ENCODE measurements around the gene MECP2. TPM values are rescaled to one million over a fixed set of nuclear protein-coding genes. Genes with fewer than 3 reads are reported as not detected.
A peak's percentile ranks its signal among the peaks of the same experiment; 100 is the strongest.

MECP2 gene
- total RNA-seq, 2 donors from 2014 or later: 34.4 to 35.3 TPM

DNA sequence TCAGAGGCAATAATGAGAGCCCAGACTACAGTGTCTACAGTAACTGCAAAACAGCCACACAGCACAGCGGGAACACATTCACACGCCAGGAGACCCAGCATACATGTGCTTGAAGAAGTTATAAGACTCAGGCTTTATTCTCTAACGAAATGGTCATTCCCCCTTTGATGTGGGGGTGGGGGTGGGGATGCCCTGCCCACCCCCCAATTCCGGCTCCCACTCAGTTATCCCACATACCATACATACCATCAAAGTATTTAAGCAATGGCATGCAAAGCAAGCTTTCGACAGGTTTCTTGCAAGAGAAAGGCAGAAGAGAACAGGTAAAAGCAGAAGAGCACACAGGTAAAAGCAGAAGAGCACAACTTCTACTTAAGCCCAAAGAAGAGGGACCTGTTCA is 3.6 kb downstream of the MECP2 start:
- H3K27ac Mint-ChIP-seq: peak overlapping the region; percentile 23
- peak overlapping the region; percentile 32 for H3K4me3 Mint-ChIP-seq
- Histone ChIP-seq H3K4me3 (ENCODE audit: low read length) (peak overlapping the region; percentile 88), H3K9ac (ENCODE audit: extremely low read depth, low read length, poor library complexity, severe bottlenecking) (no peak overlapping the region), H3K4me1 (ENCODE audit: control insufficient read depth, insufficient read depth, low read length) (no peaks in the 10 kb centered on the region), H3K27ac (ENCODE audit: low read depth, low read length) (no peak overlapping the region), H3K36me3 (ENCODE audit: control insufficient read depth, insufficient read depth, low read length) (peaks cover 3% of the 10 kb centered on the region), H3K27me3 (ENCODE audit: control insufficient read depth, insufficient read depth, low read length, poor library complexity, severe bottlenecking) (no peaks in the 10 kb centered on the region), H3K9me3 (ENCODE audit: control insufficient read depth, low read length) (no peaks in the 10 kb centered on the region)
- no peaks in the 10 kb centered on the region for H3K27me3 Mint-ChIP-seq (ENCODE audit: insufficient read depth)
- peak; percentile 61 for DNase-seq
- H3K4me1 Mint-ChIP-seq: peaks cover 53% of the 10 kb centered on the region
- WGBS, 2 experiments (ENCODE audit: insufficient coverage in 1 of 2, insufficient read length in 1 of 2): 42 to 67% methylated on average over 1 of the region's 5 CpGs
- peaks cover 17% of the 10 kb centered on the region for H3K36me3 Mint-ChIP-seq (ENCODE audit: low read depth)
- H3K9me3 Mint-ChIP-seq: peaks cover 53% of the 10 kb centered on the region
- TF ChIP-seq, protein P1, sequence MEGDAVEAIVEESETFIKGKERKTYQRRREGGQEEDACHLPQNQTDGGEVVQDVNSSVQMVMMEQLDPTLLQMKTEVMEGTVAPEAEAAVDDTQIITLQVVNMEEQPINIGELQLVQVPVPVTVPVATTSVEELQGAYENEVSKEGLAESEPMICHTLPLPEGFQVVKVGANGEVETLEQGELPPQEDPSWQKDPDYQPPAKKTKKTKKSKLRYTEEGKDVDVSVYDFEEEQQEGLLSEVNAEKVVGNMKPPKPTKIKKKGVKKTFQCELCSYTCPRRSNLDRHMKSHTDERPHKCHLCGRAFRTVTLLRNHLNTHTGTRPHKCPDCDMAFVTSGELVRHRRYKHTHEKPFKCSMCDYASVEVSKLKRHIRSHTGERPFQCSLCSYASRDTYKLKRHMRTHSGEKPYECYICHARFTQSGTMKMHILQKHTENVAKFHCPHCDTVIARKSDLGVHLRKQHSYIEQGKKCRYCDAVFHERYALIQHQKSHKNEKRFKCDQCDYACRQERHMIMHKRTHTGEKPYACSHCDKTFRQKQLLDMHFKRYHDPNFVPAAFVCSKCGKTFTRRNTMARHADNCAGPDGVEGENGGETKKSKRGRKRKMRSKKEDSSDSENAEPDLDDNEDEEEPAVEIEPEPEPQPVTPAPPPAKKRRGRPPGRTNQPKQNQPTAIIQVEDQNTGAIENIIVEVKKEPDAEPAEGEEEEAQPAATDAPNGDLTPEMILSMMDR (conservative IDR thresholded peaks at IDR 0.05): no peak

DNA sequence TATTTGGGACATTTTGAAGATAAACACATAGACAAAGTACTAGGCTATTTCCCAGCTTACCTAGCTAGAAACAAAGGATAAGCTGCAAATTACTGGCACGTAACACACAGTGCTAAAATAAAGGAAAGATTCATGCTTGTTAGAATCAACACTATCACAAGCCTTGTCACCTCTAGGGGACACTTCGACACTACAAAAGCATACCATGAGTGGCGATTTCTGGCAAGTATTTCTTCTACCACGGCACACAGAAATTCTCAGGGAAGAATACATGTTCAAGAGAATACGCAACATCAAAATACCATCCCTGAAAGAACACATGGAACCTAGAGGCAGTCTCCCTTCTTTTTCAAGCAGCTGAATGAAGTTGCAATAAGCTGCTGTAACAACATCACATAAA is 5.1 kb downstream of the MECP2 start:
- peaks cover 22% of the 10 kb centered on the region for H3K36me3 Mint-ChIP-seq (ENCODE audit: low read depth)
- no peak overlapping the region for H3K4me3 ChIP-seq (ENCODE audit: low read length)
- DNase-seq: no peak
- H3K9me3 Mint-ChIP-seq: peaks cover 50% of the 10 kb centered on the region
- no peaks in the 10 kb centered on the region for H3K9me3 ChIP-seq (ENCODE audit: control insufficient read depth, low read length)
- H3K9ac ChIP-seq (ENCODE audit: extremely low read depth, low read length, poor library complexity, severe bottlenecking): no peak overlapping the region
- peaks cover 48% of the 10 kb centered on the region for H3K4me1 Mint-ChIP-seq
- 86% methylated on average over 5 of the region's 5 CpGs; no CpG with 5 or more reads in 1 of the 2 experiments for WGBS, 2 experiments (ENCODE audit: insufficient coverage in 1 of 2, insufficient read length in 1 of 2)
- H3K27me3 ChIP-seq (ENCODE audit: control insufficient read depth, insufficient read depth, low read length, poor library complexity, severe bottlenecking): no peaks in the 10 kb centered on the region
- peaks cover 9% of the 10 kb centered on the region for H3K36me3 ChIP-seq (ENCODE audit: control insufficient read depth, insufficient read depth, low read length)
- no peak overlapping the region for H3K27ac ChIP-seq (ENCODE audit: low read depth, low read length)
- H3K27me3 Mint-ChIP-seq (ENCODE audit: insufficient read depth): no peaks in the 10 kb centered on the region
- TF ChIP-seq, protein P1 (conservative IDR thresholded peaks at IDR 0.05): peak; percentile 27
- H3K4me1 ChIP-seq (ENCODE audit: control insufficient read depth, insufficient read depth, low read length): no peaks in the 10 kb centered on the region
- peak overlapping the region; percentile 79 for H3K27ac Mint-ChIP-seq
- H3K4me3 Mint-ChIP-seq: no peak overlapping the region

DNA sequence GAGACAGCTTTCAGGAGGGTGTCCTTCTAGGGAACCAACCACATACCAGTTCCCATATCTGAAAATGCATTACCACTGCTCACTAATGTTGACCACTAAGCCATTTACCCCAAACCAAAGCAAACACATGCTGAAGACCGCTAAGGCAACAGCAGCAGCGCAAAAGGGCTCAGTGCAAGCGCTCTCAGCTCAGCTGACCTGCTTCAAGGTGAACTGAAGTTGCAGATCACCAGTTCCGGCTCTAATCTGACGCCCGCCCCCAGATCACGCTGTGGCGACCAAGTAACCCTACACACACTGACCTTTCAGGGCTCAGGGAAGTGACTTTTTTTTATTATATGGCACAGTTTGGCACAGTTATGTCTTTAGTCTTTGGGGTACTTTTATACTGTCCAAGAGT is 5.8 kb downstream of the MECP2 start:
- peaks cover 48% of the 10 kb centered on the region for H3K4me1 Mint-ChIP-seq
- Histone ChIP-seq H3K9ac (ENCODE audit: extremely low read depth, low read length, poor library complexity, severe bottlenecking) (no peak overlapping the region), H3K4me3 (ENCODE audit: low read length) (no peak overlapping the region), H3K27me3 (ENCODE audit: control insufficient read depth, insufficient read depth, low read length, poor library complexity, severe bottlenecking) (no peaks in the 10 kb centered on the region), H3K9me3 (ENCODE audit: control insufficient read depth, low read length) (no peaks in the 10 kb centered on the region), H3K4me1 (ENCODE audit: control insufficient read depth, insufficient read depth, low read length) (no peaks in the 10 kb centered on the region), H3K27ac (ENCODE audit: low read depth, low read length) (no peak overlapping the region), H3K36me3 (ENCODE audit: control insufficient read depth, insufficient read depth, low read length) (peaks cover 9% of the 10 kb centered on the region)
- 70 to 94% methylated on average over 3 to 8 of the region's 8 CpGs for WGBS, 2 experiments (ENCODE audit: insufficient coverage in 1 of 2, insufficient read length in 1 of 2)
- H3K36me3 Mint-ChIP-seq (ENCODE audit: low read depth): peaks cover 22% of the 10 kb centered on the region
- peak; percentile 49 for DNase-seq
- no peak overlapping the region for H3K4me3 Mint-ChIP-seq
- no peak overlapping the region for H3K27ac Mint-ChIP-seq
- H3K27me3 Mint-ChIP-seq (ENCODE audit: insufficient read depth): no peaks in the 10 kb centered on the region
- TF ChIP-seq, protein P1 (conservative IDR thresholded peaks at IDR 0.05): no peak
- peaks cover 53% of the 10 kb centered on the region for H3K9me3 Mint-ChIP-seq

Measured in endodermal cell (in vitro differentiated cells).